Gastroesophageal sphincter (tissue), 3 donors: ENCODE measurements around the gene CDK17.

Source experiments
- CTCF ChIP-seq, 4 experiments: fragments of 200-600 bp in 2 of 4; fragments of 450-650 bp in 2 of 4; sonication (generic) in 1 of 4; IDR thresholded peaks; one replicate each; pipeline ENCODE4 v1.5.1; 2017 to 2019; ENCODE audit warnings: antibody characterized with exemption in 4 of 4, mild to moderate bottlenecking in 2 of 4, moderate library complexity in 2 of 4
- POLR2A ChIP-seq, 2 donors: fragments of 450-650 bp; IDR thresholded peaks; one replicate each; pipeline ENCODE4 v1.6.1; 2017; ENCODE audit warnings: antibody characterized with exemption in 2 of 2, mild to moderate bottlenecking in 2 of 2, moderate library complexity in 1 of 2

- no peak for TF ChIP-seq CTCF (IDR thresholded peaks at IDR 0.05)
- no peak for TF ChIP-seq POLR2A (IDR thresholded peaks at IDR 0.05)
Measured at GRCh38 chr12:96241431-96241830, 158.8 kb downstream of the CDK17 start.
